H9 (cell line): Measurements from ENCODE around the gene SLC4A5. TPM values are rescaled to one million over a fixed set of nuclear protein-coding genes. Genes with fewer than 3 reads are reported as not detected.

Experiments used
- DNase-seq: peaks from one replicate; pipeline ENCODE4 v3.0.0-alpha.2; 2017
- H2AFZ ChIP-seq: one replicate; pipeline ENCODE4 v1.6.1; 2013; ENCODE audit warnings: mild to moderate bottlenecking, low read length, control low read depth, moderate library complexity
- H2AK5ac ChIP-seq: 2 replicates; pipeline ENCODE4 v1.6.1; 2013; ENCODE audit warnings: low read length, control low read depth, mixed read lengths; ENCODE audit not compliant: insufficient read length
- H2BK120ac ChIP-seq: one replicate; pipeline ENCODE4 v1.6.1; 2013; ENCODE audit warnings: low read depth, mild to moderate bottlenecking, low read length, control low read depth, inconsistent platforms; ENCODE audit not compliant: poor library complexity, severe bottlenecking
- H2BK12ac ChIP-seq: 2 replicates; pipeline ENCODE4 v1.6.1; 2013; ENCODE audit warnings: low read length, control low read depth, mixed read lengths, low read depth; ENCODE audit not compliant: insufficient read length
- H2BK15ac ChIP-seq: 2 replicates; pipeline ENCODE4 v1.6.1; 2013; ENCODE audit warnings: low read depth, low read length, control low read depth
- H2BK20ac ChIP-seq: one replicate; pipeline ENCODE4 v1.6.1; 2013; ENCODE audit warnings: low read depth, mild to moderate bottlenecking, low read length, control low read depth, inconsistent platforms; ENCODE audit not compliant: poor library complexity, severe bottlenecking
- H2BK5ac ChIP-seq: 2 replicates; pipeline ENCODE4 v1.6.1; 2013; ENCODE audit warnings: low read length, control low read depth, mixed read lengths; ENCODE audit not compliant: insufficient read length
- H3K14ac ChIP-seq: 2 replicates; pipeline ENCODE4 v1.6.1; 2013; ENCODE audit warnings: low read length, control low read depth; ENCODE audit not compliant: insufficient read depth
- H3K18ac ChIP-seq: 2 replicates; pipeline ENCODE4 v1.6.1; 2013; ENCODE audit warnings: low read depth, mild to moderate bottlenecking, mixed read lengths, low read length, control low read depth; ENCODE audit not compliant: insufficient read length
- H3K23ac ChIP-seq: 2 replicates; pipeline ENCODE4 v1.6.1; 2013; ENCODE audit warnings: low read length, control low read depth, mixed read lengths, low read depth; ENCODE audit not compliant: insufficient read length
- H3K23me2 ChIP-seq: 2 replicates; pipeline ENCODE4 v1.6.1; 2013; ENCODE audit warnings: low read depth, mild to moderate bottlenecking, mixed read lengths, low read length, control low read depth; ENCODE audit not compliant: insufficient read length, poor library complexity, severe bottlenecking
- H3K27ac ChIP-seq: 2 replicates; pipeline ENCODE4 v1.5.1; 2013; ENCODE audit warnings: low read length, control low read depth, mixed read lengths, low read depth; ENCODE audit not compliant: insufficient read length
- H3K27me3 ChIP-seq: 2 replicates; pipeline ENCODE4 v1.6.1; 2013; ENCODE audit warnings: low read length, control low read depth, inconsistent platforms; ENCODE audit not compliant: insufficient read depth
- H3K4ac ChIP-seq: 2 replicates; pipeline ENCODE4 v1.6.1; 2013; ENCODE audit warnings: low read depth, mild to moderate bottlenecking, control low read depth, inconsistent platforms, low read length, moderate library complexity
- H3K4me1 ChIP-seq: 2 replicates; pipeline ENCODE4 v1.6.1; 2013; ENCODE audit warnings: low read length, control low read depth, inconsistent platforms; ENCODE audit not compliant: insufficient read depth
- H3K4me2 ChIP-seq: 2 replicates; pipeline ENCODE4 v1.6.1; 2013; ENCODE audit warnings: low read length, control low read depth, mixed read lengths; ENCODE audit not compliant: insufficient read length, insufficient read depth
- H3K56ac ChIP-seq: 2 replicates; pipeline ENCODE4 v1.6.1; 2013; ENCODE audit warnings: low read depth, mild to moderate bottlenecking, mixed read lengths, low read length, control low read depth; ENCODE audit not compliant: insufficient read length
- H3K79me1 ChIP-seq: 2 replicates; pipeline ENCODE4 v1.6.1; 2013; ENCODE audit warnings: low read depth, mild to moderate bottlenecking, moderate library complexity, low read length, control low read depth, inconsistent platforms; ENCODE audit not compliant: insufficient read depth, poor library complexity, severe bottlenecking
- H3K79me2 ChIP-seq: 2 replicates; pipeline ENCODE4 v1.6.1; 2013; ENCODE audit warnings: low read length, control low read depth, inconsistent platforms; ENCODE audit not compliant: insufficient read depth
- H3K9ac ChIP-seq: 2 replicates; pipeline ENCODE4 v1.6.1; 2013; ENCODE audit warnings: low read length, control low read depth, mixed read lengths; ENCODE audit not compliant: insufficient read length; ENCODE audit errors: extremely low read depth
- H3K9me3 ChIP-seq: one replicate; pipeline ENCODE4 v1.6.1; 2013; ENCODE audit warnings: low read depth, low read length, inconsistent platforms; ENCODE audit not compliant: control insufficient read depth
- H3T11ph ChIP-seq: one replicate; pipeline ENCODE4 v1.6.1; 2013; ENCODE audit warnings: mild to moderate bottlenecking, low read length, control low read depth, inconsistent platforms
- H4K20me1 ChIP-seq: one replicate; pipeline ENCODE4 v1.6.1; 2013; ENCODE audit not compliant: control insufficient read depth, insufficient read length, insufficient read depth
- H4K5ac ChIP-seq: 2 replicates; pipeline ENCODE4 v1.6.1; 2013; ENCODE audit warnings: low read depth, mild to moderate bottlenecking, mixed read lengths, low read length, control low read depth; ENCODE audit not compliant: insufficient read length
- H4K8ac ChIP-seq: replicated peaks from 2 replicates; pipeline ENCODE4 v1.6.1; 2013; ENCODE audit warnings: low read length, control low read depth, mixed read lengths, low read depth; ENCODE audit not compliant: insufficient read length
- H4K91ac ChIP-seq: 2 replicates; pipeline ENCODE4 v1.6.1; 2013; ENCODE audit warnings: low read depth, mild to moderate bottlenecking, moderate library complexity, mixed read lengths, low read length, control low read depth; ENCODE audit not compliant: insufficient read length
- H3K27ac Mint-ChIP-seq, 3 experiments: 2 replicates in 2 of 3; 3 replicates in 1 of 3; pipeline ENCODE4 v1.8.0; 2020 to 2021; ENCODE audit warnings: mixed read lengths in 3 of 3, mild to moderate bottlenecking in 1 of 3, moderate library complexity in 1 of 3
- H3K27me3 Mint-ChIP-seq: 2 replicates; pipeline ENCODE4 v1.8.0; 2021; ENCODE audit warnings: low read depth, mild to moderate bottlenecking, moderate library complexity, mixed read lengths
- H3K36me3 Mint-ChIP-seq, 3 experiments: 2 replicates in 2 of 3; 3 replicates in 1 of 3; pipeline ENCODE4 v1.8.0; 2020 to 2021; ENCODE audit warnings: low read depth in 3 of 3, mixed read lengths in 3 of 3; ENCODE audit not compliant: insufficient read depth in 1 of 3
- H3K4me1 Mint-ChIP-seq, 2 experiments: 2 replicates each; pipeline ENCODE4 v1.8.0; 2020; ENCODE audit warnings: mixed read lengths in 2 of 2
- H3K4me3 Mint-ChIP-seq, 2 experiments: 2 replicates in 1 of 2; 3 replicates in 1 of 2; pipeline ENCODE4 v1.8.0; 2020 to 2021; ENCODE audit warnings: mild to moderate bottlenecking in 2 of 2, mixed read lengths in 2 of 2, moderate library complexity in 1 of 2
- H3K9me3 Mint-ChIP-seq, 2 experiments: 2 replicates in 1 of 2; 3 replicates in 1 of 2; pipeline ENCODE4 v1.8.0; 2020; ENCODE audit warnings: mild to moderate bottlenecking in 2 of 2, mixed read lengths in 2 of 2, moderate library complexity in 1 of 2
- CTCF ChIP-seq: fragments of 200-600 bp; sonication (generic); conservative IDR thresholded peaks from 3 replicates; pipeline ENCODE4 v1.8.0; 2021; ENCODE audit warnings: antibody characterized with exemption, mild to moderate bottlenecking
- whole genome bisulfite sequencing: extraction: QIAGEN DNeasy Blood & Tissue Kit; methylation state at CpG from one replicate; pipeline ENCODE4 v1.1.7; 2013; ENCODE audit warnings: missing lambda C conversion rate, low lambda C conversion rate, mixed read lengths; ENCODE audit not compliant: insufficient read length; ENCODE audit errors: extremely low coverage; 5-methylcytosine and 5-hydroxymethylcytosine counted together
- total RNA-seq: library from RNA; stranded (reverse); gene quantifications from 2 replicates; pipeline ENCODE4 v1.2.1, GENCODE V29; 2021

The SLC4A5 gene
- total RNA-seq, 1 experiment from 2014 or later: 0.50 TPM

- no peak overlapping the region for H3K27ac Mint-ChIP-seq
- H4K5ac ChIP-seq: no peak overlapping the region
- WGBS: no CpG with 5 or more reads among the region's 10 CpGs
- no peak overlapping the region for H2AFZ ChIP-seq
- H3K27me3 ChIP-seq: no peaks in the 10 kb centered on the region
- H3K36me3 Mint-ChIP-seq: no peaks in the 10 kb centered on the region
- no peak overlapping the region for H2BK5ac ChIP-seq
- no peak overlapping the region for H3K23ac ChIP-seq
- no peak overlapping the region for H3K18ac ChIP-seq
- no peaks in the 10 kb centered on the region for H3K9me3 ChIP-seq
- H3K23me2 ChIP-seq: no peaks in the 10 kb centered on the region
- no peak overlapping the region for H3K27ac ChIP-seq
- H4K8ac ChIP-seq: no peak overlapping the region
- H3K4me1 ChIP-seq: no peaks in the 10 kb centered on the region
- TF ChIP-seq CTCF: no peak
- no peak overlapping the region for H2AK5ac ChIP-seq
- peaks cover 25% of the 10 kb centered on the region for H3K27me3 Mint-ChIP-seq
- no peak overlapping the region for H4K91ac ChIP-seq
- H4K20me1 ChIP-seq: no peaks in the 10 kb centered on the region
- H3K4me2 ChIP-seq: no peak overlapping the region
- no peak overlapping the region for H3K4me3 Mint-ChIP-seq
- no peak overlapping the region for H3K4ac ChIP-seq
- H3K9me3 Mint-ChIP-seq: no peaks in the 10 kb centered on the region
- no peak overlapping the region for H3K14ac ChIP-seq
- no peak overlapping the region for H2BK15ac ChIP-seq
- no peak overlapping the region for H3K56ac ChIP-seq
- H2BK120ac ChIP-seq: no peak overlapping the region
- no peak overlapping the region for H2BK12ac ChIP-seq
- H3K79me2 ChIP-seq: no peaks in the 10 kb centered on the region
- no peak for DNase-seq
- H3T11ph ChIP-seq: no peak overlapping the region
- H3K4me1 Mint-ChIP-seq: no peaks in the 10 kb centered on the region
- no peak overlapping the region for H3K9ac ChIP-seq
- H3K79me1 ChIP-seq: no peaks in the 10 kb centered on the region
- no peak overlapping the region for H2BK20ac ChIP-seq
Observed at GRCh38 chr2:74281141-74281975, 61.9 kb downstream of the SLC4A5 start.
